Aorta (tissue), 5 donors: ENCODE data around the gene NPHP4. TPM values are rescaled to one million over a fixed set of nuclear protein-coding genes. Genes with fewer than 3 reads are reported as not detected.

ENCODE experiments used
- ATAC-seq: fragments of 200-7000 bp; cut with Tn5 transposase; one replicate; pipeline ENCODE4 v1.9.1; 2022; ENCODE audit warnings: moderate library complexity; ENCODE audit not compliant: low FRiP score
- DNase-seq, 2 donors: peaks; one replicate each; pipeline ENCODE4 v3.0.0-alpha.2; 2020
- H3K27ac ChIP-seq, 2 donors: one replicate each; pipeline ENCODE4 v1.5.1; 2013; ENCODE audit warnings: low read length in 2 of 2, mild to moderate bottlenecking in 2 of 2, moderate library complexity in 2 of 2, control low read depth in 1 of 2, inconsistent platforms in 1 of 2, low read depth in 1 of 2
- H3K27me3 ChIP-seq, 2 donors: one replicate each; pipeline ENCODE4 v1.6.1; 2013; ENCODE audit warnings: control low read depth in 1 of 2, low read length in 1 of 2, mild to moderate bottlenecking in 1 of 2, moderate library complexity in 1 of 2; ENCODE audit not compliant: insufficient read depth in 2 of 2, control insufficient read depth in 1 of 2
- H3K36me3 ChIP-seq, 2 donors: one replicate each; pipeline ENCODE4 v1.6.1; 2013; ENCODE audit warnings: control low read depth in 1 of 2, low read length in 1 of 2, mild to moderate bottlenecking in 1 of 2; ENCODE audit not compliant: insufficient read depth in 2 of 2, control insufficient read depth in 1 of 2
- H3K4me1 ChIP-seq, 2 donors: one replicate each; pipeline ENCODE4 v1.6.1; 2013; ENCODE audit warnings: low read length in 2 of 2, control low read depth in 1 of 2, mild to moderate bottlenecking in 1 of 2, moderate library complexity in 1 of 2; ENCODE audit not compliant: insufficient read depth in 2 of 2, control insufficient read depth in 1 of 2
- H3K4me3 ChIP-seq, 2 donors: one replicate each; pipeline ENCODE4 v1.5.1; 2013; ENCODE audit warnings: low read length in 2 of 2, control low read depth in 1 of 2, mild to moderate bottlenecking in 1 of 2
- H3K9me3 ChIP-seq: one replicate; pipeline ENCODE4 v1.6.1; 2013; ENCODE audit warnings: mild to moderate bottlenecking, low read length; ENCODE audit not compliant: control insufficient read depth
- WGBS, 2 donors: extraction: QIAGEN DNeasy Blood & Tissue Kit; methylation state at CpG; one replicate each; pipeline ENCODE4 v1.1.7; 2013; 5-methylcytosine and 5-hydroxymethylcytosine counted together
- intact Hi-C, 2 donors: fragments of 100-400 bp; cut with DNase I; formaldehyde crosslinking; loops; one replicate each; pipeline versions ENCODE4 v1.14.2 to v1.15.0; 2022
- polyA plus RNA-seq, 2 donors: library from polyadenylated mRNA; stranded (reverse); fragments of 200-250 nt; gene quantifications; one replicate each; pipeline ENCODE4 v1.2.3, GENCODE V29; 2013
- total RNA-seq, 2 donors: library from RNA; stranded (reverse); fragmentation: NEBNext Ultra II Directional; extraction: Animal tissue kit (Norgen Biotek cat#: 25700); gene quantifications; one replicate each; pipeline ENCODE4 v1.2.1, GENCODE V29; 2021
- donor health status: healthy with polysubstance abuse.
- donor health status: Bipolar disorder and iron deficiency.
- donor health status: DM: no; HTN: no; CAD: no.
- donor health status: DM: no; HTN: no; CAD: no.
- donor health status: DM: yes; HTN: yes; CAD: no.

Gene NPHP4
- total and polyA plus RNA-seq, 4 donors, result 2.4 to 15.1 (median 6.3) TPM

GRCh38 chr1:5885471-5886139 is 106.6 kb downstream of the NPHP4 start:
- WGBS, 2 donors, result 91 to 92% methylated on average over 18 of the region's 18 CpGs
- Histone ChIP-seq H3K27ac (no peak overlapping the region), H3K9me3 (no peaks in the 10 kb centered on the region), H3K36me3 (no peaks in the 10 kb centered on the region), H3K27me3 (no peaks in the 10 kb centered on the region), H3K4me1 (no peaks in the 10 kb centered on the region), H3K4me3 (no peak overlapping the region)
- intact Hi-C loops, result no loop called here
- ATAC-seq (no peak), DNase-seq (no peak)

DNA sequence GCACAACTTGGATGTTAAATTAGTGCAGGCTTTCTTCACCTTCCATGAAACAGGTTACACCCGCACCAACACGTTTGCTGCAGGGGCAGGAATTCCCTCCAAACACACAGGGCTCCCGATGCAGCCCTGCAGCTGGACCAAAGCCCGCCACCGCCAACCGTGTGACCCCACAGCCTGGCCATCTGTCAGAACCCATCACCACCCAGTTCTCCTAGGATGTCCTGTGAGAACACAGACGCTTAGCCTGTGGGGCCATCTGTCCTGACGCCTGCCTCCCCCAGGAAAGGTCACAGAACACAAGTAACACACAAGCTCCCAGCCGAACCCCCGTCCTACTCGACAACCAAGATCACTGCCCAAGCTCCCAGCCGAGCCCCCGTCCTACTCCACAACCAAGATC is 108.1 kb downstream of the NPHP4 start:
- Histone ChIP-seq H3K4me3 (no peak overlapping the region), H3K36me3 (peaks cover 0 to 4% of the 10 kb centered on the region in 2 donors), H3K4me1 (no peaks in the 10 kb centered on the region), H3K27ac (no peak overlapping the region), H3K9me3 (peaks cover 3% of the 10 kb centered on the region), H3K27me3 (no peaks in the 10 kb centered on the region)
- 87 to 91% methylated on average over 13 of the region's 13 CpGs for WGBS, 2 donors
- ATAC-seq (no peak), DNase-seq (no peak)
- intact Hi-C loops, result no loop called here

DNA sequence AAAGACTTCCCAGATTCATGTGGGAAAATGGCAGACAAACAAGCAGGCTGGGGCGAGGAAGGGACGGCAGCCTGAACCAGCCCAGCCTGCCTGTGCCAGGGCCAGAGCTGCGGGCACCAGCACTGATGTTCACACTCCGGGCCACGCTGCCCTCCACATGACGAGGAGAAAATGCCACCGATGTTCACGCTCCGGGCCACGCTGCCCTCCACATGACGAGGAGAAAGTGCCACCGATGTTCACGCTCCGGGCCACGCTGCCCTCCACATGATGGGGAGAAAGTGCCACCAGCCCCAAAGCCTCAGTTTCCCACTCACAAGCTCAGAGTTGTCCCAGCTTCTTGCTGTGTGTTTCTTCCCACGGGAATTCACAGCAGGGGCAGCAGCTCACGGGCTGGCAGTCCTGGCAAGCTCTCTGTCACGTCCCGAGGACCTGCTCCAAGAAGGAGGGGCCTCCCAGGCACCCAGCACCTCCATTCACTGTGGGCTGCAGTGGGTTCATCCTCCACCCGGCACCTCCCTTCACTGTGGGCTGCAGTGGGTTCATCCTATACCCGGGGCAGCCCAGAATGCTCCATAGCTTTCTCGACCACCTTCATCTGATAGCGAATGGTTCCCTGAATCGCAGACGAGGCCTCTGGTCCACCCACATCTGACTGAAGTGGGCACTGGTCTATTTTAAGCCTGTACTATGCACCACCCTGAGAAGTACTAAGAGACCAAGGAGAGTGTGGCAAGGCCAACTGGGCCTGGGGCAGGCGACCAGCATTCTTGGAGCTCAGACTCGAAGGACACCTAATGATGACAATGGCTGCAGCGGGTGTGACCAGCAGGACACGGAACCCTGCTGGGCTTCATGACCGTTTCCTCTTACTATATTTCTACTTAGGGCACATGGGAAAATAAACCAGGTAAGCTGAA is 108.8 kb downstream of the NPHP4 start:
- Histone ChIP-seq H3K27me3 (no peaks in the 10 kb centered on the region), H3K4me3 (no peak overlapping the region), H3K9me3 (peaks cover 3% of the 10 kb centered on the region), H3K27ac (no peak overlapping the region), H3K4me1 (no peaks in the 10 kb centered on the region), H3K36me3 (peaks cover 0 to 4% of the 10 kb centered on the region in 2 donors)
- no peak for DNase-seq
- no peak for ATAC-seq
- WGBS, 2 donors, result 81% methylated on average over 30 of the region's 30 CpGs
- intact Hi-C loops, result no loop called here

DNA sequence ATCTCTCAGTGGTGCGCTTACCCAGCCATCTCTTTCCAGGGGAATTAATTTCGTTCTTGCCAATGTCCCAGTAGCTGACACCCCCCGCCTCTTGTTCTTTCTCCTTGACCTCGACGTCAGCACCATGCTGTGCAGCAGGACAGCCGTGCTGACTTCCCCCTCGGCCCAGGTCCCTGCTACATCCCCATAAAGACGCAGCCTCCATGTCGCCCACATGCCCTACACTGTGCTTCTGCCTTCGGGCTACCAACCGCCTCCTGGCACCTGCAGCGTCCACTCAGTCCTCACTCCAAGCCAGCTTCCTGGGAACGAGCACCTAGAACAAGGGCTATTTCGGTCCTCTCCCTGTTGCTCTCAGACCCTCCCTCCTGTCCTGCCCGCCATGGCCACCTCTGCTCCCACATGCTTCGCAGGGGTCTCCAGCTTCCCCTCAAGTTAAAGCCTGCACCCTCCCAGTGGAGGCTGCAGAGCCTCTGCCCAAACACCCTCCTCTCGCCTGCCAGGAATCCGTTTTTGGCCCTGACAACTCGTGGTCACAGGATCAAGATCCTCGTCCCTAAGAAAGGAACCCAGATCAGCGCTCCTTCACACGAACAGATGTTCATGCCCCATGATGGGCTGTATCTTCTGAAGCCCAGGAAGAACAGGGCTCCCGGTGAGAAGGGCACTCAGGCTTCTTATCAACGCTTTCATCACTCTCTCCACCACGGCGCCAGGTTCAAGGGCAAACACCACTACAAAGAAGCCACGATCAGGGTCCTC is 109.7 kb downstream of the NPHP4 start:
- intact Hi-C loops, result no loop called here
- WGBS, 2 donors, result 93 to 95% methylated on average over 27 of the region's 27 CpGs

GRCh38 chr1:5881526-5882222 is 110.6 kb downstream of the NPHP4 start:
- DNase-seq (no peak), ATAC-seq (no peak)
- 95 to 96% methylated on average over 21 to 22 of the region's 22 CpGs for WGBS, 2 donors

More for the DNA sequence above, 109.7 kb downstream of the NPHP4 start:
- ATAC-seq (no peak), DNase-seq (no peak)
- Histone ChIP-seq H3K4me1 (no peaks in the 10 kb centered on the region), H3K9me3 (peaks cover 3% of the 10 kb centered on the region), H3K27me3 (no peaks in the 10 kb centered on the region), H3K36me3 (peaks cover 0 to 4% of the 10 kb centered on the region in 2 donors), H3K4me3 (no peak overlapping the region), H3K27ac (no peak overlapping the region)

DNA sequence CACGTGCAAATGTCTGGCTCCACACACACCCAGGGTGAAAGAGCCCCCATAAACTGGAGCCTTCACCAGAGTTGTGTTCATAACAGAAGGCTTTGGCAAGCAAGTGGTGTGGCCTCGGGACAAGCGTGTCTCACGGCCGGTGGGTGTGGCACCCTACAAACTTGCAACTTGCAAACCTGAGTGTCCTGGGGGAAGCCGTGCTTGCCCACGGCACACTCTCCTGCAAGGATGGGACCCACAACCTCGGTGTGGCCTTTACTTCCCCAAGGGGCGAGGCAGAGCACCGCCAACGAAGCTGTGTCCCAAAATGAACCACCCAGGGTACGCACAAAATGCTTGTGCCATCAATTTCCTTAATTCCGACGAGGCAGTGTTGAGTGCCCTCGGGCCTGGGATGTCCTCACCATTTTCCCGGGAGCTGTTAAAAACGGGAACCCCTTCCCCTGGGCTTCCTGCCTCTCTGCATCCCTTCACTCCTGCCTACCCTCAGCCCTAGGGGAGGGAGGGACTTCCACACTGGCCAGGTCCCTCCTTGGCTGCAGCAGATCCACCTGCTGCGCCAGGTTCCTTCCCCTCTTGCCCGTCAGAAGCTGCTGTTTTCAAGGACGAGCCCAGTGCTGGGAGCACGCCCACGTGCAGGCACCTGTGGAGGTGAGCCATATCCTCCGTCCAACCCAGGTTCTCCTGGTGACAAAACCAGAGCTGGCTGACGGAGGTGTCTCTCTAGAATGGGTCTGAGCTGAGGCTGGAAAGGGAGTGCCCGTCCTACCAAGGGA is 111.4 kb downstream of the NPHP4 start:
- intact Hi-C loops, result no loop called here
- peaks cover 0 to 5% of the 10 kb centered on the region in 2 donors for H3K36me3 ChIP-seq
- H3K9me3 ChIP-seq, result peaks cover 3% of the 10 kb centered on the region
- no peak overlapping the region for H3K4me3 ChIP-seq
- H3K4me1 ChIP-seq, result no peaks in the 10 kb centered on the region
- H3K27me3 ChIP-seq, result no peaks in the 10 kb centered on the region
- H3K27ac ChIP-seq, result no peak overlapping the region
- 96% methylated on average over 25 of the region's 25 CpGs for WGBS, 2 donors
- ATAC-seq (no peak), DNase-seq (no peak)

More at GRCh38 chr1:5881526-5882222, 110.6 kb downstream of the NPHP4 start:
- Histone ChIP-seq H3K36me3 (peaks cover 0 to 4% of the 10 kb centered on the region in 2 donors), H3K4me3 (no peak overlapping the region), H3K4me1 (no peaks in the 10 kb centered on the region), H3K9me3 (peaks cover 3% of the 10 kb centered on the region), H3K27ac (no peak overlapping the region), H3K27me3 (no peaks in the 10 kb centered on the region)
- intact Hi-C loops, result no loop called here

DNA sequence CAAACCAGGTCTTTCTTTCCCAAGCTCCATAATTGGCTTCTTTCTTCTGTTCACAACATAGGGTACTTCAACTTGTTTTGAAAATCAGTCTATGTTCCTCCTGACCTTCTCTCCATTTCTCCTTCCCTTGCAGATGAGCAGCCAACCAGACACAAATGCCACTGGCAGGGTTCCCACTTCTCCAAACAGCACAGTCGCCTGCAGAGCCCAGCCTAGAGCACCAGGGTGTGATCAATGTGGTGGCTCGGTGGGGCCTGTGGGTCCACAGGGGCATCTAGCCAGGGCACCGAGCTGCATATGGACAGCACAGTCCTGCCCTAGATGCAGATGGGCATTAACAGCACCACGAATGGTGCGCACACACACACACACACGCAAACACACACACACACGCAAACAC is 112.8 kb downstream of the NPHP4 start:
- WGBS, 2 donors, result 81 to 89% methylated on average over 6 to 7 of the region's 7 CpGs
- H3K36me3 ChIP-seq, result peaks cover 0 to 5% of the 10 kb centered on the region in 2 donors
- no peak for DNase-seq

More for the DNA sequence above, 112.8 kb downstream of the NPHP4 start:
- Histone ChIP-seq H3K4me1 (no peaks in the 10 kb centered on the region), H3K27ac (no peak overlapping the region), H3K4me3 (no peak overlapping the region), H3K9me3 (peaks cover 3% of the 10 kb centered on the region), H3K27me3 (no peaks in the 10 kb centered on the region)
- intact Hi-C loops, result no loop called here
- ATAC-seq, result no peak
